ENCODE results near the gene GLI1. TPM values are rescaled to one million over a fixed set of nuclear protein-coding genes. Genes with fewer than 3 reads are reported as not detected.
"Not testable (repeated sequence)": the region's sequence is repeated elsewhere in the genome, so short reads cannot be mapped to it uniquely, and the experiment has no call there.

Gene GLI1
- total RNA-seq, 2 donors from 2014 or later, result 0.21 to 1.3 TPM

GRCh38 chr12:57430931-57431566, 28.5 kb upstream of the GLI1 start, which contains the start of gene R3HDM2:
TSS of gene R3HDM2 (minus strand) at chr12:57431043. CDS start at chr12:57310428, 120,615 bp downstream.
- H3K4me3 Mint-ChIP-seq, result peak within 1 kb of the TSS; percentile 94 to 97
- H3K36me3 Mint-ChIP-seq (ENCODE audit: insufficient read depth in 2 of 2), result no peaks in the 10 kb centered on the region
- peaks cover 43% of the 10 kb centered on the region for H3K4me1 Mint-ChIP-seq (ENCODE audit: low read depth)
- no peaks in the 10 kb centered on the region for H3K9me3 Mint-ChIP-seq
- peak within 1 kb of the TSS; percentile 99 for H3K27ac Mint-ChIP-seq
- no peaks in the 10 kb centered on the region for H3K27me3 Mint-ChIP-seq (ENCODE audit: low read depth)
- DNase-seq (peak; percentile 96 to 97), ATAC-seq (replicated peaks in 1 of 2) (peak; percentile 97)

GRCh38 chr12:57431654-57432188, 27.9 kb upstream of the GLI1 start:
- H3K36me3 Mint-ChIP-seq (ENCODE audit: insufficient read depth in 2 of 2), result no peaks in the 10 kb centered on the region
- H3K4me3 Mint-ChIP-seq, result peak overlapping the region; percentile 94 to 97
- ATAC-seq (replicated peaks in 1 of 2), result no peak
- no peak for DNase-seq
- peak overlapping the region; percentile 99 for H3K27ac Mint-ChIP-seq
- peaks cover 43% of the 10 kb centered on the region for H3K4me1 Mint-ChIP-seq (ENCODE audit: low read depth)
- no peaks in the 10 kb centered on the region for H3K9me3 Mint-ChIP-seq
- H3K27me3 Mint-ChIP-seq (ENCODE audit: low read depth), result no peaks in the 10 kb centered on the region

GRCh38 chr12:57433370-57433769, 26.2 kb upstream of the GLI1 start:
- Mint-ChIP-seq H3K9me3 (no peaks in the 10 kb centered on the region), H3K27ac (no peak overlapping the region), H3K27me3 (ENCODE audit: low read depth) (no peaks in the 10 kb centered on the region), H3K4me1 (ENCODE audit: low read depth) (peaks cover 34% of the 10 kb centered on the region), H3K36me3 (ENCODE audit: insufficient read depth in 2 of 2) (no peaks in the 10 kb centered on the region), H3K4me3 (no peak overlapping the region)
- DNase-seq (no peak), ATAC-seq (replicated peaks in 1 of 2) (no peak)

- H3K27me3 Mint-ChIP-seq (ENCODE audit: low read depth), result no peaks in the 10 kb centered on the region
- no peak for DNase-seq
- H3K4me3 Mint-ChIP-seq, result peak within 1 kb of the TSS; percentile 52 to 70
Measured at GRCh38 chr12:57434517-57435223, 24.9 kb upstream of the GLI1 start, which contains the start of gene INHBC. TSS of gene INHBC (plus strand) at chr12:57434784. CDS start at chr12:57434887, 103 bp downstream.

GRCh38 chr12:57435293-57435692, 24.3 kb upstream of the GLI1 start:
- Mint-ChIP-seq H3K36me3 (ENCODE audit: insufficient read depth in 2 of 2) (no peaks in the 10 kb centered on the region), H3K4me3 (peak overlapping the region; percentile 52 to 70), H3K27ac (peak overlapping the region; percentile 61), H3K4me1 (ENCODE audit: low read depth) (peaks cover 22% of the 10 kb centered on the region), H3K27me3 (ENCODE audit: low read depth) (no peaks in the 10 kb centered on the region), H3K9me3 (no peaks in the 10 kb centered on the region)
- DNase-seq (no peak), ATAC-seq (replicated peaks in 1 of 2) (peak in 1 of 2 donors; percentile 14)

More at GRCh38 chr12:57434517-57435223, 24.9 kb upstream of the GLI1 start, which contains the start of gene INHBC:
- Mint-ChIP-seq H3K9me3 (no peaks in the 10 kb centered on the region), H3K4me1 (ENCODE audit: low read depth) (peaks cover 27% of the 10 kb centered on the region), H3K27ac (peak within 1 kb of the TSS; percentile 61), H3K36me3 (ENCODE audit: insufficient read depth in 2 of 2) (no peaks in the 10 kb centered on the region)
- no peak for ATAC-seq (replicated peaks in 1 of 2)

- Mint-ChIP-seq H3K27ac (no peak overlapping the region), H3K27me3 (ENCODE audit: low read depth) (peaks cover 7% of the 10 kb centered on the region), H3K9me3 (peaks cover 2 to 5% of the 10 kb centered on the region in 2 donors), H3K4me1 (ENCODE audit: low read depth) (peaks cover 7% of the 10 kb centered on the region), H3K4me3 (no peak overlapping the region), H3K36me3 (ENCODE audit: insufficient read depth in 2 of 2) (peaks cover 2 to 9% of the 10 kb centered on the region in 2 donors)
- no peak for ATAC-seq (replicated peaks in 1 of 2)
- DNase-seq, result no peak
Measured at GRCh38 chr12:57438400-57438799, 21.2 kb upstream of the GLI1 start.

- H3K27me3 Mint-ChIP-seq (ENCODE audit: low read depth), result peaks cover 7% of the 10 kb centered on the region
- H3K27ac Mint-ChIP-seq, result no peak overlapping the region
- no peak for DNase-seq
- peaks cover 2 to 9% of the 10 kb centered on the region in 2 donors for H3K36me3 Mint-ChIP-seq (ENCODE audit: insufficient read depth in 2 of 2)
- peaks cover 2 to 5% of the 10 kb centered on the region in 2 donors for H3K9me3 Mint-ChIP-seq
- ATAC-seq (replicated peaks in 1 of 2), result no peak
- peaks cover 7% of the 10 kb centered on the region for H3K4me1 Mint-ChIP-seq (ENCODE audit: low read depth)
- H3K4me3 Mint-ChIP-seq, result no peak overlapping the region
Measured at GRCh38 chr12:57439762-57440266, 19.8 kb upstream of the GLI1 start.

GRCh38 chr12:57441393-57441792, 18.2 kb upstream of the GLI1 start:
- not testable (repeated sequence) for H3K36me3 Mint-ChIP-seq (ENCODE audit: insufficient read depth in 2 of 2); DNase-seq; H3K4me1 Mint-ChIP-seq (ENCODE audit: low read depth); H3K9me3 Mint-ChIP-seq; ATAC-seq (replicated peaks in 1 of 2); H3K27me3 Mint-ChIP-seq (ENCODE audit: low read depth); H3K27ac Mint-ChIP-seq; H3K4me3 Mint-ChIP-seq

- H3K9me3 Mint-ChIP-seq, result peaks cover 2 to 5% of the 10 kb centered on the region in 2 donors
- no peak for ATAC-seq (replicated peaks in 1 of 2)
- no peak overlapping the region for H3K27ac Mint-ChIP-seq
- H3K4me3 Mint-ChIP-seq, result no peak overlapping the region
- no peaks in the 10 kb centered on the region for H3K4me1 Mint-ChIP-seq (ENCODE audit: low read depth)
- peaks cover 7% of the 10 kb centered on the region for H3K27me3 Mint-ChIP-seq (ENCODE audit: low read depth)
- peaks cover 2 to 9% of the 10 kb centered on the region in 2 donors for H3K36me3 Mint-ChIP-seq (ENCODE audit: insufficient read depth in 2 of 2)
- DNase-seq, result no peak
Measured at GRCh38 chr12:57441846-57442427, 17.6 kb upstream of the GLI1 start.

- H3K9me3 Mint-ChIP-seq; H3K27me3 Mint-ChIP-seq (ENCODE audit: low read depth); H3K4me3 Mint-ChIP-seq; H3K27ac Mint-ChIP-seq; ATAC-seq (replicated peaks in 1 of 2); H3K4me1 Mint-ChIP-seq (ENCODE audit: low read depth); H3K36me3 Mint-ChIP-seq (ENCODE audit: insufficient read depth in 2 of 2); DNase-seq: not testable (repeated sequence)
Measured at GRCh38 chr12:57444337-57444736, 15.2 kb upstream of the GLI1 start.

GRCh38 chr12:57444744-57445143, 14.8 kb upstream of the GLI1 start:
- peaks cover 2 to 9% of the 10 kb centered on the region in 2 donors for H3K36me3 Mint-ChIP-seq (ENCODE audit: insufficient read depth in 2 of 2)
- peaks cover 2 to 5% of the 10 kb centered on the region in 2 donors for H3K9me3 Mint-ChIP-seq
- no peak overlapping the region for H3K4me3 Mint-ChIP-seq
- no peak overlapping the region for H3K27ac Mint-ChIP-seq
- no peak for DNase-seq
- no peaks in the 10 kb centered on the region for H3K4me1 Mint-ChIP-seq (ENCODE audit: low read depth)
- no peak for ATAC-seq (replicated peaks in 1 of 2)
- H3K27me3 Mint-ChIP-seq (ENCODE audit: low read depth), result peaks cover 7% of the 10 kb centered on the region

GRCh38 chr12:57446292-57446960, 13.2 kb upstream of the GLI1 start:
- peaks cover 0 to 5% of the 10 kb centered on the region in 2 donors for H3K9me3 Mint-ChIP-seq
- no peak for DNase-seq
- no peaks in the 10 kb centered on the region for H3K27me3 Mint-ChIP-seq (ENCODE audit: low read depth)
- no peak overlapping the region for H3K27ac Mint-ChIP-seq
- peaks cover 11% of the 10 kb centered on the region for H3K4me1 Mint-ChIP-seq (ENCODE audit: low read depth)
- ATAC-seq (replicated peaks in 1 of 2), result no peak
- H3K36me3 Mint-ChIP-seq (ENCODE audit: insufficient read depth in 2 of 2), result peaks cover 4 to 6% of the 10 kb centered on the region in 2 donors
- H3K4me3 Mint-ChIP-seq, result no peak overlapping the region

Measured in activated T-cell treated with anti-CD3 and anti-CD28 coated beads, Interleukin-2, amount 50 U/mL, for 72 hours (primary cell).